Central memory CD8-positive, alpha-beta T cell (primary cell): ENCODE measurements around the gene ARHGEF26.
A peak's percentile ranks its signal among the peaks of the same experiment; 100 is the strongest.

Experiments used
- ATAC-seq: fragments of 150-1000 bp; cut with Tn5 transposase; replicated peaks from 2 replicates; pipeline ENCODE4 v1.10.0; 2022; ENCODE audit warnings: mild to moderate bottlenecking, moderate FRiP score, moderate number of reproducible peaks; ENCODE audit not compliant: poor library complexity, severe bottlenecking; ENCODE audit errors: extremely low read depth
- DNase-seq, 2 donors: peaks; one replicate each; pipeline ENCODE4 v3.0.0; 2021; ENCODE audit warnings: low spot score in 2 of 2
- H3K27ac Mint-ChIP-seq: one replicate; pipeline ENCODE4 v1.8.0; 2022; ENCODE audit warnings: low read depth, mild to moderate bottlenecking, moderate library complexity, mixed read lengths
- H3K27me3 Mint-ChIP-seq: one replicate; pipeline ENCODE4 v1.8.0; 2022; ENCODE audit warnings: mixed read lengths
- H3K36me3 Mint-ChIP-seq: one replicate; pipeline ENCODE4 v1.8.0; 2022; ENCODE audit warnings: mild to moderate bottlenecking, moderate library complexity, mixed read lengths; ENCODE audit not compliant: insufficient read depth
- H3K4me1 Mint-ChIP-seq: one replicate; pipeline ENCODE4 v1.8.0; 2022; ENCODE audit warnings: mixed read lengths
- H3K4me3 Mint-ChIP-seq: one replicate; pipeline ENCODE4 v1.8.0; 2022; ENCODE audit warnings: mild to moderate bottlenecking, moderate library complexity, mixed read lengths
- H3K9me3 Mint-ChIP-seq: one replicate; pipeline ENCODE4 v1.8.0; 2022; ENCODE audit warnings: mixed read lengths

ARHGEF26 gene

GRCh38 chr3:154254527-154254926 lies 133.3 kb downstream of the ARHGEF26 start:
- ATAC-seq = no peak
- Mint-ChIP-seq H3K27ac (no peak overlapping the region), H3K36me3 (peaks cover 40% of the 10 kb centered on the region), H3K4me1 (no peaks in the 10 kb centered on the region), H3K4me3 (no peak overlapping the region), H3K9me3 (no peaks in the 10 kb centered on the region), H3K27me3 (no peaks in the 10 kb centered on the region)
- no peak for DNase-seq

- no peaks in the 10 kb centered on the region for H3K27me3 Mint-ChIP-seq
- H3K4me3 Mint-ChIP-seq = no peak overlapping the region
- no peak for DNase-seq
- no peaks in the 10 kb centered on the region for H3K9me3 Mint-ChIP-seq
- H3K27ac Mint-ChIP-seq = peak overlapping the region; percentile 61
- H3K4me1 Mint-ChIP-seq = peaks cover 21% of the 10 kb centered on the region
- peaks cover 53% of the 10 kb centered on the region for H3K36me3 Mint-ChIP-seq
- ATAC-seq = no peak
Observed at GRCh38 chr3:154273381-154273780, 152.2 kb downstream of the ARHGEF26 start.

- H3K27me3 Mint-ChIP-seq = no peaks in the 10 kb centered on the region
- peaks cover 21% of the 10 kb centered on the region for H3K4me1 Mint-ChIP-seq
- no peaks in the 10 kb centered on the region for H3K9me3 Mint-ChIP-seq
- no peak overlapping the region for H3K4me3 Mint-ChIP-seq
- peak overlapping the region; percentile 11 for H3K27ac Mint-ChIP-seq
- DNase-seq (no peak), ATAC-seq (no peak)
- H3K36me3 Mint-ChIP-seq = peaks cover 60% of the 10 kb centered on the region
Observed at GRCh38 chr3:154274348-154274747, 153.2 kb downstream of the ARHGEF26 start.

GRCh38 chr3:154275292-154275691 lies 154.1 kb downstream of the ARHGEF26 start:
- no peak for ATAC-seq
- Mint-ChIP-seq H3K4me3 (no peak overlapping the region), H3K27me3 (no peaks in the 10 kb centered on the region), H3K9me3 (no peaks in the 10 kb centered on the region), H3K4me1 (peaks cover 21% of the 10 kb centered on the region), H3K36me3 (peaks cover 63% of the 10 kb centered on the region), H3K27ac (no peak overlapping the region)
- no peak for DNase-seq

- no peak overlapping the region for H3K27ac Mint-ChIP-seq
- peaks cover 21% of the 10 kb centered on the region for H3K4me1 Mint-ChIP-seq
- no peaks in the 10 kb centered on the region for H3K9me3 Mint-ChIP-seq
- H3K4me3 Mint-ChIP-seq = no peak overlapping the region
- H3K36me3 Mint-ChIP-seq = peaks cover 67% of the 10 kb centered on the region
- ATAC-seq = no peak
- DNase-seq = no peak
- H3K27me3 Mint-ChIP-seq = no peaks in the 10 kb centered on the region
Observed at GRCh38 chr3:154275965-154276364, 154.8 kb downstream of the ARHGEF26 start.

- Mint-ChIP-seq H3K4me3 (no peak overlapping the region), H3K36me3 (peaks cover 68% of the 10 kb centered on the region), H3K27ac (no peak overlapping the region)
Observed at GRCh38 chr3:154280161-154280560, 159.0 kb downstream of the ARHGEF26 start.

GRCh38 chr3:154285221-154285620 lies 164.0 kb downstream of the ARHGEF26 start:
- H3K27ac Mint-ChIP-seq = peak overlapping the region; percentile 59
- no peak overlapping the region for H3K4me3 Mint-ChIP-seq
- DNase-seq (no peak), ATAC-seq (no peak)
- no peaks in the 10 kb centered on the region for H3K4me1 Mint-ChIP-seq
- H3K36me3 Mint-ChIP-seq = peaks cover 67% of the 10 kb centered on the region
- H3K27me3 Mint-ChIP-seq = no peaks in the 10 kb centered on the region
- no peaks in the 10 kb centered on the region for H3K9me3 Mint-ChIP-seq

More at GRCh38 chr3:154280161-154280560, 159.0 kb downstream of the ARHGEF26 start:
- Mint-ChIP-seq H3K27me3 (no peaks in the 10 kb centered on the region), H3K4me1 (peaks cover 3% of the 10 kb centered on the region), H3K9me3 (no peaks in the 10 kb centered on the region)
- DNase-seq = no peak
- ATAC-seq = no peak

GRCh38 chr3:154290187-154290586 lies 169.0 kb downstream of the ARHGEF26 start:
- Mint-ChIP-seq H3K36me3 (peaks cover 57% of the 10 kb centered on the region), H3K27me3 (no peaks in the 10 kb centered on the region), H3K4me3 (no peak overlapping the region), H3K27ac (no peak overlapping the region), H3K9me3 (no peaks in the 10 kb centered on the region), H3K4me1 (no peaks in the 10 kb centered on the region)
- no peak for DNase-seq
- ATAC-seq = no peak

- H3K9me3 Mint-ChIP-seq = no peaks in the 10 kb centered on the region
Observed at GRCh38 chr3:154294016-154294415, 172.8 kb downstream of the ARHGEF26 start.

GRCh38 chr3:154301561-154301960 lies 180.4 kb downstream of the ARHGEF26 start:
- peaks cover 5% of the 10 kb centered on the region for H3K4me1 Mint-ChIP-seq
- no peak for ATAC-seq
- H3K27me3 Mint-ChIP-seq = no peaks in the 10 kb centered on the region
- H3K9me3 Mint-ChIP-seq = no peaks in the 10 kb centered on the region
- DNase-seq = no peak
- no peak overlapping the region for H3K4me3 Mint-ChIP-seq
- peaks cover 74% of the 10 kb centered on the region for H3K36me3 Mint-ChIP-seq
- H3K27ac Mint-ChIP-seq = peak overlapping the region; percentile 22

More at GRCh38 chr3:154294016-154294415, 172.8 kb downstream of the ARHGEF26 start:
- Mint-ChIP-seq H3K36me3 (peaks cover 54% of the 10 kb centered on the region), H3K27me3 (no peaks in the 10 kb centered on the region), H3K4me1 (no peaks in the 10 kb centered on the region), H3K4me3 (no peak overlapping the region), H3K27ac (peak overlapping the region; percentile 29)
- no peak for ATAC-seq
- no peak for DNase-seq

- ATAC-seq = no peak
- no peak for DNase-seq
- peaks cover 74% of the 10 kb centered on the region for H3K36me3 Mint-ChIP-seq
- H3K27ac Mint-ChIP-seq = no peak overlapping the region
- H3K4me3 Mint-ChIP-seq = no peak overlapping the region
- H3K4me1 Mint-ChIP-seq = peaks cover 18% of the 10 kb centered on the region
- no peaks in the 10 kb centered on the region for H3K27me3 Mint-ChIP-seq
- no peaks in the 10 kb centered on the region for H3K9me3 Mint-ChIP-seq
Observed at GRCh38 chr3:154304116-154304786, 183.1 kb downstream of the ARHGEF26 start.

GRCh38 chr3:154304936-154305335 lies 183.7 kb downstream of the ARHGEF26 start:
- peaks cover 71% of the 10 kb centered on the region for H3K36me3 Mint-ChIP-seq
- ATAC-seq = no peak

GRCh38 chr3:154307363-154307762 lies 186.2 kb downstream of the ARHGEF26 start:
- H3K9me3 Mint-ChIP-seq = no peaks in the 10 kb centered on the region
- DNase-seq = no peak
- peaks cover 57% of the 10 kb centered on the region for H3K36me3 Mint-ChIP-seq
- peaks cover 20% of the 10 kb centered on the region for H3K4me1 Mint-ChIP-seq
- H3K4me3 Mint-ChIP-seq = no peak overlapping the region
- no peak for ATAC-seq
- H3K27me3 Mint-ChIP-seq = no peaks in the 10 kb centered on the region
- peak overlapping the region; percentile 62 for H3K27ac Mint-ChIP-seq

More at GRCh38 chr3:154304936-154305335, 183.7 kb downstream of the ARHGEF26 start:
- H3K27me3 Mint-ChIP-seq = no peaks in the 10 kb centered on the region
- H3K4me1 Mint-ChIP-seq = peaks cover 22% of the 10 kb centered on the region
- no peak overlapping the region for H3K4me3 Mint-ChIP-seq
- no peaks in the 10 kb centered on the region for H3K9me3 Mint-ChIP-seq
- DNase-seq = no peak
- H3K27ac Mint-ChIP-seq = no peak overlapping the region
